HepG2 (cell line): ENCODE data around the gene VWCE. TPM values are rescaled to one million over a fixed set of nuclear protein-coding genes. Genes with fewer than 3 reads are reported as not detected.

ENCODE experiments used
- ELK4 ChIP-seq: sonication (generic); formaldehyde crosslinking; IDR thresholded peaks from 2 replicates; pipeline ENCODE4 v1.9.0; 2021; ENCODE audit warnings: missing genetic modification reagents, borderline replicate concordance
- HDAC1 ChIP-seq: sonication (generic); formaldehyde crosslinking; IDR thresholded peaks from 2 replicates; pipeline ENCODE4 v1.5.1; 2020; ENCODE audit warnings: mild to moderate bottlenecking, missing genetic modification reagents
- HNRNPLL ChIP-seq: fragments of 200-400 bp; formaldehyde crosslinking; IDR thresholded peaks from 2 replicates; pipeline ENCODE4 v1.6.1; 2017; ENCODE audit warnings: mild to moderate bottlenecking, low read depth, low read length; ENCODE audit not compliant: poor library complexity, severe bottlenecking
- IRF1 ChIP-seq: sonication (generic); formaldehyde crosslinking; IDR thresholded peaks from 2 replicates; pipeline ENCODE4 v1.4.0; 2020; ENCODE audit warnings: low read depth, mild to moderate bottlenecking, missing genetic modification reagents
- JDP2 ChIP-seq: sonication (generic); formaldehyde crosslinking; IDR thresholded peaks from 2 replicates; pipeline ENCODE4 v1.8.1; 2022; ENCODE audit warnings: missing genetic modification reagents, borderline replicate concordance
- KLF6 ChIP-seq: IDR thresholded peaks from 2 replicates; pipeline ENCODE4 v1.8.0; 2016; ENCODE audit warnings: missing biosample characterization, missing genetic modification reagents
- MEIS1 ChIP-seq: sonication (generic); formaldehyde crosslinking; IDR thresholded peaks from 2 replicates; pipeline ENCODE4 v1.9.0; 2021; ENCODE audit warnings: mild to moderate bottlenecking, missing genetic modification reagents, moderate library complexity, borderline replicate concordance
- MTA1 ChIP-seq: sonication (generic); formaldehyde crosslinking; IDR thresholded peaks from 2 replicates; pipeline ENCODE4 v1.4.0; 2020; ENCODE audit warnings: missing genetic modification reagents, mild to moderate bottlenecking, borderline replicate concordance
- NFAT5 ChIP-seq: sonication (generic); formaldehyde crosslinking; IDR thresholded peaks from 2 replicates; pipeline ENCODE4 v1.4.0; 2020; ENCODE audit warnings: missing genetic modification reagents
- NKX3-1 ChIP-seq: sonication (generic); formaldehyde crosslinking; IDR thresholded peaks from 2 replicates; pipeline ENCODE4 v1.5.0; 2020; ENCODE audit warnings: missing genetic modification reagents
- ZBTB43 ChIP-seq: sonication (generic); formaldehyde crosslinking; conservative IDR thresholded peaks from 2 replicates; pipeline ENCODE4 v1.4.0; 2020; ENCODE audit warnings: missing genetic modification reagents
- ZEB1 ChIP-seq: IDR thresholded peaks from 2 replicates; pipeline ENCODE4 v1.6.1; 2012; ENCODE audit warnings: mild to moderate bottlenecking, low read depth, inconsistent platforms; ENCODE audit not compliant: insufficient replicate concordance
- ZNF512B ChIP-seq: sonication (generic); formaldehyde crosslinking; IDR thresholded peaks from 2 replicates; pipeline ENCODE4 v1.5.1; 2020; ENCODE audit warnings: missing genetic modification reagents, mild to moderate bottlenecking, borderline replicate concordance
- ZNF552 ChIP-seq: sonication (generic); formaldehyde crosslinking; IDR thresholded peaks from 2 replicates; pipeline ENCODE4 v1.9.0; 2022; ENCODE audit warnings: missing genetic modification reagents, mild to moderate bottlenecking, borderline replicate concordance
- ZNF558 ChIP-seq: sonication (generic); formaldehyde crosslinking; IDR thresholded peaks from 2 replicates; pipeline ENCODE4 v1.9.0; 2022; ENCODE audit warnings: mild to moderate bottlenecking, missing genetic modification reagents, borderline replicate concordance
- ZNF652 ChIP-seq: IDR thresholded peaks from 2 replicates; pipeline ENCODE4 v1.6.1; 2016; ENCODE audit warnings: low read depth, borderline replicate concordance
- ZNF773 ChIP-seq: sonication (generic); formaldehyde crosslinking; IDR thresholded peaks from 2 replicates; pipeline ENCODE4 v1.4.0; 2020; ENCODE audit warnings: missing genetic modification reagents, borderline replicate concordance
- polyA plus RNA-seq, 8 experiments: library from polyadenylated mRNA; depleted of rRNA in 3 of 8; stranded (reverse) in 7 of 8; unstranded in 1 of 8; fragments of >200 nt; fragmentation: Illumina TruSeq in 4 of 8; extraction: Trizol in 4 of 8; gene quantifications; 2 replicates each; pipeline versions ENCODE4 v1.2.1 to v1.2.3, GENCODE V29; 2011 to 2016; ENCODE audit warnings: low read depth in 4 of 8, missing spikeins in 1 of 8, mixed read lengths in 1 of 8; ENCODE audit not compliant: insufficient read depth in 1 of 8
- total RNA-seq, 5 experiments: library from RNA; depleted of rRNA; stranded (reverse); fragments of >200 nt; fragmentation: Illumina TruSeq; extraction: Trizol; gene quantifications; 2 replicates each; pipeline ENCODE4 v1.2.3, GENCODE V29; 2016; ENCODE audit warnings: low read depth in 1 of 5

VWCE gene
- total and polyA plus RNA-seq, 2 of the 13 experiments (the other 11 are each of a cell fraction or from before 2014, with no cell fraction given), result 27.6 to 58.3 TPM

GRCh38 chr11:61332797-61333549 is 37.9 kb upstream of the VWCE start, which contains the start of the genes DDB1 and TKFC (continued):
- TF ChIP-seq NFAT5 (no peak), NKX3-1 (no peak; the same call in 1 of the 2 replicates), ZNF558 (CRISPR knock-in tag) (no peak), HNRNPLL (peak; percentile 90), ZNF552 (CRISPR knock-in tag) (no peak), HDAC1 (CRISPR knock-in tag) (peak; percentile 89), ZNF512B (CRISPR knock-in tag) (no peak), ELK4 (no peak), ZBTB43 (no peak; the same call in 1 of the 2 replicates), KLF6 (CRISPR knock-in tag) (peak; percentile 91), MEIS1 (CRISPR knock-in tag) (no peak), MTA1 (CRISPR knock-in tag) (no peak), IRF1 (CRISPR knock-in tag) (no peak), JDP2 (CRISPR knock-in tag) (no peak), ZNF652 (CRISPR knock-in tag) (peak; percentile 46; the same call in 1 of the 2 replicates), ZNF773 (CRISPR knock-in tag) (no peak), ZEB1 (no peak)
